CD4-positive, alpha-beta T cell treated with Interleukin-15 for 4 hours (primary cell): ENCODE measurements around the gene NOS3.
"Not testable (repeated sequence)": the region's sequence is repeated elsewhere in the genome, so short reads cannot be mapped to it uniquely, and the experiment has no call there.

Experiments
- DNase-seq: peaks from one replicate; pipeline ENCODE4 v3.0.0-alpha.2; 2020; ENCODE audit warnings: low spot score

The NOS3 gene

DNA sequence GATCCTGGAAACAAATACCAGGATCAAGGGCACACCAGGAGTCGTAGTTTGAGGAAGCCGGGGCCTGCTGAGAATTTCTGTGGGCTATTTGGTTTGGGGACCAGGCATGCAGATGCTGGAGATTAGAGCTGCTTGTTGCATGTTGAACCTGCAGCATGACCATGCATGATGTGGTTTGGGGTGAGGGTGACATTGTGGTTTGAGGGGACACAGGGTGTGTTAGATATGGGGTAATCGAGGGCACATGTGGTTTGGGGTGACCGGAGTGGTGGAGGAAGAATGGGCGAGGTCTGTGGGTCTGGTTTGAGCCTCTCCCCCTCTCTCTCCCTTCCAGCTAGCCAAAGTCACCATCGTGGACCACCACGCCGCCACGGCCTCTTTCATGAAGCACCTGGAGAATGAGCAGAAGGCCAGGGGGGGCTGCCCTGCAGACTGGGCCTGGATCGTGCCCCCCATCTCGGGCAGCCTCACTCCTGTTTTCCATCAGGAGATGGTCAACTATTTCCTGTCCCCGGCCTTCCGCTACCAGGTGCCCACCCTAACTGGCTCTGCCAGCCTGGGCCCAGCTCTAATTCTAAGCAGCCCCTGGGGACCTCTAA lies 10.2 kb downstream of the NOS3 start:
- DNase-seq: no peak

DNA sequence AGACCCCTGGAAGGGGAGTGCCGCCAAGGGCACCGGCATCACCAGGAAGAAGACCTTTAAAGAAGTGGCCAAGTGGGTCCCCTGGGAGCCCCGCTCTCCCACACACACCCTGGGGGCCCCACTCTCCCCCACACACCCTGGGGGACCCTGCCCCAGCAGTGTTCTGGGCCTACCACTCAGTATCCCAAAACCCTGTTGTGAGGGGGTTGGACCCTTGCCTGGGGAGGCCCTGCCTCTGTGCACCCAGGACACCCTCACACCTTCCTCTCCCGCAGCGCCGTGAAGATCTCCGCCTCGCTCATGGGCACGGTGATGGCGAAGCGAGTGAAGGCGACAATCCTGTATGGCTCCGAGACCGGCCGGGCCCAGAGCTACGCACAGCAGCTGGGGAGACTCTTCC lies 10.7 kb downstream of the NOS3 start:
- no peak for DNase-seq

DNA sequence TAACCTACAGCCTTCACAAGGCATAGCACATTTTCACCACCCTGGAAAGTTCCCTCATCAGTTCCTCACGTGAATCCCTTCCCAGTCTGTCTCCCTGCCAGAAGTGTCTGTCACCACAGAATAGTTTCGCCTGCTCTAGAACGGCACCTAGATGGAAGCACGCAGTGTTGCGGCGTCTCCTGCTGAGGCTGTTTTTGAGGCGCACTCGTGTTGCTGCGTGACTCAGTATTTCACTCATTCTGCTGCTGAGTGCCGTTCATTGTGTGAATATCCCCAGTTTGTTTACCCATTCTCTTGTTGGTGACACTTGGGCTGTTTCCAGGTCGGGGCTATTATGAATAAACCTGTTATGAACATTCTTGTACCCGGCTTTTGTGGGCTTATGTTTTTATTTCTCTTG lies 12.8 kb downstream of the NOS3 start:
- DNase-seq: no peak

DNA sequence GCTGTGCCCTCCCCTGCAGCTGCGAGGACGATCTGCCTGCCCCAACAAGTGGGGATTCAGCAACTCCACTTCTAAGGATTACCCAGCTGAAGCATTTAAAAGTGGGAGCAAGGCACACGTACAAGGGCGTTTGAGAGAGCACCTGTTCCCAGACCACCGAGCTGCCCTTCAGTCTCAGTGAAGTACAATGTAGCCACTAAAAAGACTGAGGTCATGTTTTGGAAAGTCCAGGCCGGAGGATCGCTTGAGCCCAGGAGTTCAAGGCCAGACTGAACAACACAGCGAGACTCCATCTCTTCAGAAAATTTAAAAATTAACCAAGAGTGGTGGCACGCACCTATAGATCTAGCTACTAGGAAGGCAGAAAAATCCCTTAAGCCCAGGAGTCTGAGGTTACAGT lies 14.7 kb downstream of the NOS3 start:
- DNase-seq: no peak

DNA sequence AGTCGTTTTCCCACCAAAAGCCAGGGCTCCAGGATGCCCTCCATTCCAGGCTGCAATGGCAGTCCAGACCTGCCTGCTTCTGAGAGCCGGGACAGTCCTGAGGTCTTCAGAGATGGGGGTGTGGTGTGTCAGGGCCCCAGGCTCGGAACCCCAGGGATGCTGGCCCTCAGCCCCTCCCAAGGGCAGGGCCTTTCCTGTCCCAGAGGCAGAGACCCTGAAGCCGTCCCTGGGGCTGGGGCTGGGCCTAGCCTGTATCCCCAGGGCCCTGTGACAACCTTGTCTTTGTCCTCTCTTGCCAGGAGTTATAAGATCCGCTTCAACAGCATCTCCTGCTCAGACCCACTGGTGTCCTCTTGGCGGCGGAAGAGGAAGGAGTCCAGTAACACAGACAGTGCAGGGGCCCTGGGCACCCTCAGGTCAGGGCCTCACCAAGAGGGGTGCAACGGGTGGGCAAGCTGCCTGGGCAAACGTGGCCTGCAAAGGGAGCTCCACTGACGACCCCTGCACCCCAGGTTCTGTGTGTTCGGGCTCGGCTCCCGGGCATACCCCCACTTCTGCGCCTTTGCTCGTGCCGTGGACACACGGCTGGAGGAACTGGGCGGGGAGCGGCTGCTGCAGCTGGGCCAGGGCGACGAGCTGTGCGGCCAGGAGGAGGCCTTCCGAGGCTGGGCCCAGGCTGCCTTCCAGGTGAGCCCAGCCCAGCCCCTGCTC lies 15.9 kb downstream of the NOS3 start:
- no peak for DNase-seq

DNA sequence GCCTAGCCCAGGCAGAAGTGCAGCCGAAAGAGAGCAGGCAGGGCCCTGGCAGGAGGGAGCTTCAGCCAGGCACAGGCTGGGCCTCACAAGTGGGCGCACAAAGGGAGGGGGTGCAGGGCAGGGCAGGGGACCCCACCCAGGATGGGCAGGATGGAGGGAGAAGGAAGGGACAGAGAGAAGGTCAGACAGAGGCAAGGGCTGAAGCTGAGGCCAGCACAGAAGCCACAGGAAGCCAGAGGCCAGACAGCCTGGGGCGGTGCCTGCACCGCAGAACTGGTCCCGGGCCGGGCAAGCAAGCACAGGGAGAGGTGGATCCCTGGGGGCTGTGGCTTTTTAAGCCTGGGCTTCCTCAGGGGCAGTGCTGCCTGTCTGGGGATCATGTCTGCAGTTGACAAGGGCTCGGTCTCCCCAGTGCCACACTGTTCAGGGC lies 16.7 kb downstream of the NOS3 start:
- DNase-seq: no peak

DNA sequence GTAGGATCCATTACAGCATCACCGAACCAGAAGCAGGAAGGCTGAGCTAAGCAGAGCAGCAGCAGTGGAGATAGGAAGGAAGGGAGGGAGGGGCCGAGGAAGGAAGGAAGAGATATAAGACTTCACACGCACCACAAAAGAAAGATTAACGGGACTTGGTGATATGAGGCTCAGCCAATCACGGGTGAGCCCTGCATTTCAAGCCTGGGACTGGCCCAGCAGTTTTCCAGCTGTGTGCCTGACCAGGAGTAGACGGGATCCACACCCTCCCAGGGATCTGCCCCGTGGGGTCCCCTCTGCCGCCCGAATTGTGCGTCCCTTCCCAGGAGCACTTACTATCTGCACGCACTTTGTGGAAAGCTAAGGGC lies 17.3 kb downstream of the NOS3 start:
- peak; percentile 48 for DNase-seq

DNA sequence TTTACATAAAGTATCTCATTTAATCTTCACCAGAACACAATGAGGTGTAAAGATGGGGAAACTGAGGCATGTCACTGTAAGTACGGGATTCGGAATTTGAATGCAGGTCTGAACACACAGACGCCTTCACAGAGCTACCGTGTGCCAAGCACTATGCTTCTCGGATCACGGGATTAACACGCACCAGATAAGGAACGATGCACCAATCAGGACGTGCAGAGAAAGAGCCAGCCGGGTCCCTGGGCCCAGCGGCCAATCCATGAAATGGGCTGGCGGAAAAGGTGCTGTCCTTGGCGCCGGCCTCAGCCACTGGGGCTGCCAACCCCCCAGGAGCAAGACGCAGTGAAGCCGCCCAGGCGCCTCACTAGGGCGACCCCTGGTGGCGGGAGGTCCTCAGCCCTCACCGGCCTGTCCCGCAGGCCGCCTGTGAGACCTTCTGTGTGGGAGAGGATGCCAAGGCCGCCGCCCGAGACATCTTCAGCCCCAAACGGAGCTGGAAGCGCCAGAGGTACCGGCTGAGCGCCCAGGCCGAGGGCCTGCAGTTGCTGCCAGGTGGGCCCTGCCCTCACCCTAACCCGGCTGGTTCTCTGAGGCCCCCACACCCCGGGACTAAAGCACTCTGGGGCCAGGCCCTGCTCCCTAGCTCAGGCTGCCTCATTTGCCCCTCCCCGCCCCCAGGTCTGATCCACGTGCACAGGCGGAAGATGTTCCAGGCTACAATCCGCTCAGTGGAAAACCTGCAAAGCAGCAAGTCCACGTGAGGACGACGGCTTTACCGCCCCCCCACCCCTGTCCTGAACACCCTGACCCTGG lies 17.9 kb downstream of the NOS3 start:
- DNase-seq: peak; percentile 89

DNA sequence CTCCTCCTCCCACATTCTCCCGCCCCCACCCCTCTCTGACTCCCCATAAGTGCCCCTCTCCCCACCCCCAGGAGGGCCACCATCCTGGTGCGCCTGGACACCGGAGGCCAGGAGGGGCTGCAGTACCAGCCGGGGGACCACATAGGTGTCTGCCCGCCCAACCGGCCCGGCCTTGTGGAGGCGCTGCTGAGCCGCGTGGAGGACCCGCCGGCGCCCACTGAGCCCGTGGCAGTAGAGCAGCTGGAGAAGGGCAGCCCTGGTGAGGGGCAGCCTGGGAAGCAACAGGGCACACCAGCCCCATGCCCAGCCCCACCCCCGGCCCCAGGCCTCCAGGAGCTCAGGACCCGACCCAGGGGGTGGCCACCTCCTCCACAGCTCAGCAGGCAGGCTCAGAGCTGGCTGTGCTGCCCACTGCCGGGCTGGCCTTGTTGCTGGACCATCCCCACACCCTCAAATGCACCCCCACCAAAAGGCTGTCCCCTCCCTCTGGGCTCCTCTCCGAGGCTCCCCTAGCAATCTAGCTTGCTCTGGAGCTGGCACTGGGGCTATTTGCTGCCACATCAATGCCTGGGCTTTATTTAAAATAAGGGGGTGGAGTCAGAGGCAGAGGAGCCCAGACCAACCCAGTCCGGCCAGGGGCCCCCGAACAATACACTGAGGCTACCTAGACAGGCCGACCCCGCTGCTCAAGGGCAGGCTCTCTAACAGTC lies 18.7 kb downstream of the NOS3 start:
- DNase-seq: no peak

DNA sequence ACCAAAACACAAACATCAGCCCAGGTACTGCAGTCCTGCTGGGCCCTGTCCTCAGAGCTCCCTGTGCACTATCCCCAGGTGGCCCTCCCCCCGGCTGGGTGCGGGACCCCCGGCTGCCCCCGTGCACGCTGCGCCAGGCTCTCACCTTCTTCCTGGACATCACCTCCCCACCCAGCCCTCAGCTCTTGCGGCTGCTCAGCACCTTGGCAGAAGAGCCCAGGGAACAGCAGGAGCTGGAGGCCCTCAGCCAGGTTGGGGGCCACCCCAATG lies 19.2 kb downstream of the NOS3 start:
- no peak for DNase-seq

DNA sequence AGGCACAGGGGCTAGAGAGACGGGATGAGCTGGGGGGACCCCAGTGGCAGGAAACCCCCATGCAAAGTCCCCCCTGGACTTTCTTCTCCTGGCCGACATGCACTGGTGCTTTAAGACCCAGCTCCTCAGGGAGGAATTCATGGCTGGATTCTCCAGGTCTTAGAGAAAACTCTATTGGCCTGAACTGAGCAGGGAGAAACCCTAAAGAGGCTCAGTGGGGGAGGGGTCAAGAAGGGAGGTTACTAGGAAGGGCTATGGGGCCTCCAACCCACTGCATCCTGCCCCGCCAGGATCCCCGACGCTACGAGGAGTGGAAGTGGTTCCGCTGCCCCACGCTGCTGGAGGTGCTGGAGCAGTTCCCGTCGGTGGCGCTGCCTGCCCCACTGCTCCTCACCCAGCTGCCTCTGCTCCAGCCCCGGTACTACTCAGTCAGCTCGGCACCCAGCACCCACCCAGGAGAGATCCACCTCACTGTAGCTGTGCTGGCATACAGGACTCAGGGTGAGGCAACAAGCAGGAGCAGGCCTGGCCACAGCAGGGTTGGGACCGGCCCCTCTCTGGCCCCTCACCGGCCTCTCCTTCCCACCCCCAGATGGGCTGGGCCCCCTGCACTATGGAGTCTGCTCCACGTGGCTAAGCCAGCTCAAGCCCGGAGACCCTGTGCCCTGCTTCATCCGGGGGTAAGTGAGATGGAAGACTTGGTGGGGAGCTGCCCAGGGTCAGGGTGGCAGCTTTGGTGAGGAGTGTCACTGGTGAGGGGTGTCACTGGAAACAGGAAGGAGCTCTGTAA lies 19.7 kb downstream of the NOS3 start:
- DNase-seq: peak; percentile 41

DNA sequence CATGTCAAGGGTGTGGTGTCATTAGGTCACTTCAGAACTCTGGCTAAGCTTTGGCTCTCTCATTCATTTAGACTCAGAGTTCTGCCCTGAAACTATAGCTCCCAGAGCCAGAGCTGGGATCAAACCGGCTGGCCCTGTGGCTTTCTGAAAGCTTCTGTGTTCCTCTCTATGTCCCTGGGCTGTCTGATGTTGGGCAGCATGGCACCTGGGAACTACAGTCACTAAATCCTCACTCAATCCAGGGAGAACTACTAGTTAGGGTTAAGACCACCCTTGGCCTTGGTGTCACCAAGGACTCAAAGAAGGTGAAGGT lies 20.2 kb downstream of the NOS3 start:
- no peak for DNase-seq

DNA sequence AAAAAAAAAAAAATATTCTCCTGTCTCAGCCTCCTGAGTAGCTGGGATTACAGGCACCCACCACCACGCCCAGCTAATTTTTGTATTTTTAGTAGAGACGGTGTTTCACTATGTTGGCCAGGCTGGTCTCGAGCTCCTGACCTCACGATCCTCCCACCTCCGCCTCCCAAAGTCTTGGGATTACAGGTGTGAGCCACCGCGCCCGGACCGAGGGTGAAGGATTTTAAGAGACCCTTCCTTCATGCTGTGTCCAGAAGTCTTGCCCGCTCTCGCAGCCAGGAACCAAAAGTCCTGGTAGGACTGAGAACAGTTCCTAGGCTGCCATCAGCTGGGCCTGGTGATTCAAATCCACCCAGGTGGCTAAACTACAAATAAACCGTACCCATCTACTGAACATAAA lies 20.8 kb downstream of the NOS3 start:
- DNase-seq: not testable (repeated sequence)

DNA sequence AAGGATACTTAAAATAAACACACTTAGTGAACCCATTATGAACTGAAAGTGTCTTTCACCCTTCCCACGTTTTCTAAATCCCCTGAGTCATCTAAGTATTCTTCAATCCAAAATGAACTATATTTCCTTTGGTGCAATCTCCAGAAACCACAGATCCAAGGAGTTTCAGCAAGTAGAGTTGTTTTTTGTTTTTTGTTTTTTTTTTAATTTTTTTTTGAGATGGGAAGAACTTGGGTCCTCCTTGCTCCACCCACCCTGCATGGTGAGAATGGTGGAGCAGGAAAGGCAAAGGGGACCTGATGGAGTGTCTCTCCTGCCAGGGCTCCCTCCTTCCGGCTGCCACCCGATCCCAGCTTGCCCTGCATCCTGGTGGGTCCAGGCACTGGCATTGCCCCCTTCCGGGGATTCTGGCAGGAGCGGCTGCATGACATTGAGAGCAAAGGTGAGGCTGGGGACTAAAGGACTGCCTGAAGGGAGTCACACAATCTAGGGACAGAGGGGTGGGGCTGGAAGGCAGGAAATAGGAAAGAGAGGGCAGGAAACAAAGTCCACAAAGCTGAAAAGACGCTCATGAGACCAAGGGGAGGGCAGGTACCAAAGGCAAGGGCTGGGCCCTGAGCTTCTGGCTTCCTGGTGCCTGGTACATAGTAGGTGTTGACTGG lies 21.3 kb downstream of the NOS3 start:
- DNase-seq: no peak

DNA sequence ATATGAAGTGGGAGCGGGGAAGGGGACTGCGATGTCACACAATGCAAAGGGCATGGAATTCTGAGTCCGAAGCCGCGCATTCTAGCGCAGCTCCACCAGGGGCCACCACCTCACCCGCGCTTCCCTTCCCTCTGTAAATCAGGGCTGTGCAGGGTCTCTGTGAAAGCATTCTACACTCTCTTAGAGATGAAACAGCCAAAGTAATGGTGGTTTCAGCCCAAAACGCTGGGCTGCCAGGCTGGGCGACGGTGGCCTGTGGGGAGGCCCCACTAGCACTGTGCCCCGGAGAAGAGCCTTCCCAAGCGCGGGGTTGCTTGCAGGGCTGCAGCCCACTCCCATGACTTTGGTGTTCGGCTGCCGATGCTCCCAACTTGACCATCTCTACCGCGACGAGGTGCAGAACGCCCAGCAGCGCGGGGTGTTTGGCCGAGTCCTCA lies 22.1 kb downstream of the NOS3 start:
- DNase-seq: peak; percentile 19

DNA sequence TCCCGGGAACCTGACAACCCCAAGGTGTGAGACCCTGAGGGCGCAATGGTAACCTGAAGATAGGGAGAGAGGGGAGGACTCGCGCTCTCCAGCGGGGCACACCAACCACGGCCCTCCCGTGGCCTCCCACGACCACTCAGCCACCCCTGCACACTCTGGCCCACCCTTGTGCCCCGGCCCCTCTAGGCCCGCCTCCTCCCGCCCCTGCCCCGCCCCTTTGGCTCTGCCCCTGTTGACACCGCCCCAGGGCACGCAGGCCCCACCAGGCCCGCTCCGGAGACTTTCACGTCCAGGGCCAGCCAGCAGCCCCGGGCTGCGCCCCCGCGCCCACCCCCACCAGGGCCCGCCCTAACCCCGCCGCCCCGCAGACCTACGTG lies 22.5 kb downstream of the NOS3 start:
- DNase-seq: no peak

DNA sequence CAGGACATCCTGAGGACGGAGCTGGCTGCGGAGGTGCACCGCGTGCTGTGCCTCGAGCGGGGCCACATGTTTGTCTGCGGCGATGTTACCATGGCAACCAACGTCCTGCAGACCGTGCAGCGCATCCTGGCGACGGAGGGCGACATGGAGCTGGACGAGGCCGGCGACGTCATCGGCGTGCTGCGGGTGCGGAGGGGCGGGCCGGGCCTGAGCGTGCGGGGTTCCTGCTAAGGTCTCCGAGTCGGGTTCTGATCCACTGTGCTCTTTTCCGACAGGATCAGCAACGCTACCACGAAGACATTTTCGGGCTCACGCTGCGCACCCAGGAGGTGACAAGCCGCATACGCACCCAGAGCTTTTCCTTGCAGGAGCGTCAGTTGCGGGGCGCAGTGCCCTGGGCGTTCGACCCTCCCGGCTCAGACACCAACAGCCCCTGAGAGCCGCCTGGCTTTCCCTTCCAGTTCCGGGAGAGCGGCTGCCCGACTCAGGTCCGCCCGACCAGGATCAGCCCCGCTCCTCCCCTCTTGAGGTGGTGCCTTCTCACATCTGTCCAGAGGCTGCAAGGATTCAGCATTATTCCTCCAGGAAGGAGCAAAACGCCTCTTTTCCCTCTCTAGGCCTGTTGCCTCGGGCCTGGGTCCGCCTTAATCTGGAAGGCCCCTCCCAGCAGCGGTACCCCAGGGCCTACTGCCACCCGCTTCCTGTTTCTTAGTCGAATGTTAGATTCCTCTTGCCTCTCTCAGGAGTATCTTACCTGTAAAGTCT lies 23.1 kb downstream of the NOS3 start:
- DNase-seq: peak; percentile 93

DNA sequence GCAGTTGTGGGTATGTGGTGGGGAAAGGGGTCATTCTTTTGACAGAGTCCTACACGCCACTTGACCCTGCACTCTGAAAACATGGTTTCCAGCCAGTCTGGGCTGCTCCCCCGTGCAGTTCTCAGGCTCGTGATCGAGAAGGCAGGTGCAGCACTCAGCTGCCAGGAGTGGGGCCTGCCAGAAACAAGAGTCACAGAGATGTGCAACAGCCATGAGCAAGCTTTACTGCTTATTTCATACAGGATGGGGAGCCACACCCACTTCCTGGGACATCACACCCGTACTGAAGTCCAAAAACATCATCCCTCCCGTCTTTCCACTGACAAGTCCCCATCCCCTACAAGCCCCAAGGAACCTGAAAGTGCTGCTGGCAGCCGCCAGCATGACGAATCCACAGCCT lies 24.1 kb downstream of the NOS3 start:
- DNase-seq: peak; percentile 57

DNA sequence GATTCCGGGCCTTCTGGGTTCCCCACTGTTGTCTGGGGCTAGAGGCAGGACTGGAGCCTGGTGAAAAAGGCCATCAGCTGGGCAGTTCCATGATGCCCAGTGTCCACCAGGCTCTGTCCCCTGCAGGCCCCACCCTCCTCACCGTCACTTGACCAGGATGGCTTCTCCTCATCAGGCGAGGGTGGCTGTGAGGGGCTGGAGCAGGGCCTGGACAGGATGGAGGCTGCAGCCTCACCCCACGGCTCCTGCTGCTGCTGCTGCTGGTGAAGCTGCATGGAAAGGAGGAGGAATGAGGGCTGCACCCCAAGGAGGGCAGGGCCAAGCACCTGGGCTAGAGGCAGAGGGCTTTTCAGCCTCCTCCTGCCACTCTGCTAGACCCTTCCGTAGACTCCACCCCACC lies 25.1 kb downstream of the NOS3 start:
- DNase-seq: no peak

DNA sequence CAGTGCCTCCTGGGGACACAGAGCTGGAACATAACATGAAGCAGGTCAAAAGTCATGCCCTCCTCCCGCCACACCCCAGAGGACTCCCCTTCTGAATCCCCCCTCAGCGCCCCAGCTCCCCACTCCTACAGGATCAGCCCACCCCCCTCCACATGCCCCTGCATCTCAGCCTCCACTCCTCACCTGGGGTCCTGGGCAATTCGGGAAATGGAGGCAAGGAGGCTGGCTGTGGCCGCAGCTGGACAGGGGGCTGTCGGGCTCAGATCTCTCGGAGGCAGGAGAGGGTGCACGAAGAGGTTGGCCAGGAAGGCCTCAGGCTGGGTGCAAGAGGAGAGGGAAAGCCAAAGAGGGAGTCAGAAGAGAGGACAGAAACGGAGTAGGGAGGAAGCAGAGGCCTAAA lies 25.7 kb downstream of the NOS3 start:
- DNase-seq: no peak

DNA sequence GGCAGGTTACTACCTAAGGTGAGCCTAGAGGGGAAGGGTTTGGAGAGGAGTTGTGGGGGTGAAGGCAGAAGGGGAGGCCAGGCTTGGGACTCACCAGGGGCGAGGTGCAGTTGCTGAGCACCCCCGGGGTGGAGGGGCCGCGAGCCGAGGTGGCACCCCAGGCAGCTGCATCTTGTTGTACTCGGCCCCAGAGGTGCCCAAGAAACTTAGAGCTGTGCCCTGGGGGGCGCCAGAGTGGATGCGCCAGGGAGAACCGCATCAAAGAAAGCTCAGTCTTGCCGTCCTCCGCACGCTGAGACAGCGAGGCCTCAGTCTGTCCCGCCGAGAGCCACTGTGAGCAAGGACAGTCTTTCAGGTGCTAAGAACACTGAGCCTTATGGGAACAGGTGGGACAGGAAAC lies 26.1 kb downstream of the NOS3 start:
- DNase-seq: no peak
